Activated CD8-positive, alpha-beta T cell treated with anti-CD3 and anti-CD28 coated beads for 36 hours (primary cell): ENCODE data around the gene OSBPL10. TPM values are rescaled to one million over a fixed set of nuclear protein-coding genes. Genes with fewer than 3 reads are reported as not detected.

ENCODE experiments used
- ATAC-seq: fragments of 200-7000 bp; cut with Tn5 transposase; one replicate; pipeline ENCODE4 v1.10.0; 2021; ENCODE audit warnings: mild to moderate bottlenecking, moderate library complexity
- CTCF ChIA-PET: fragments of 350-600 bp; sonication (Branson Sonifier 250); formaldehyde crosslinking; loops from one replicate; lab custom pipeline; 2021; ENCODE audit warnings: antibody characterized with exemption; lab: Charles Lee
- POLR2A ChIA-PET: fragments of 350-600 bp; sonication (Branson Sonifier 250); formaldehyde crosslinking; loops from one replicate; lab custom pipeline; 2021; ENCODE audit warnings: antibody characterized with exemption; lab: Charles Lee
- DNase-seq: peaks from one replicate; pipeline ENCODE4 v3.0.0-alpha.2; 2020
- H3K27ac Mint-ChIP-seq: one replicate; pipeline ENCODE4 v1.8.0; 2021; ENCODE audit warnings: mild to moderate bottlenecking, mixed read lengths
- H3K27me3 Mint-ChIP-seq: one replicate; pipeline ENCODE4 v1.8.0; 2021; ENCODE audit warnings: mixed read lengths
- H3K36me3 Mint-ChIP-seq: one replicate; pipeline ENCODE4 v1.8.0; 2021; ENCODE audit warnings: low read depth, mixed read lengths
- H3K4me1 Mint-ChIP-seq: one replicate; pipeline ENCODE4 v1.8.0; 2021; ENCODE audit warnings: low read depth, mixed read lengths
- H3K4me3 Mint-ChIP-seq: one replicate; pipeline ENCODE4 v1.8.0; 2021; ENCODE audit warnings: mild to moderate bottlenecking, moderate library complexity, mixed read lengths
- H3K9me3 Mint-ChIP-seq: one replicate; pipeline ENCODE4 v1.8.0; 2021; ENCODE audit warnings: mixed read lengths
- intact Hi-C: fragments of 100-400 bp; cut with micrococcal nuclease; formaldehyde crosslinking; loops from one replicate; pipeline ENCODE4 v1.10.0; 2022
- total RNA-seq, 2 experiments: library from RNA; stranded (reverse); gene quantifications; one replicate each; pipeline ENCODE4 v1.2.3, GENCODE V29; 2021
- TF ChIP-seq, protein P1 (sequence below): fragments of 200-600 bp; IDR thresholded peaks from one replicate; pipeline ENCODE4 v1.8.0; 2022; ENCODE audit warnings: antibody characterized with exemption, mild to moderate bottlenecking

Gene OSBPL10
- total RNA-seq, 2 experiments from 2014 or later = 1.9 to 2.1 TPM

DNA sequence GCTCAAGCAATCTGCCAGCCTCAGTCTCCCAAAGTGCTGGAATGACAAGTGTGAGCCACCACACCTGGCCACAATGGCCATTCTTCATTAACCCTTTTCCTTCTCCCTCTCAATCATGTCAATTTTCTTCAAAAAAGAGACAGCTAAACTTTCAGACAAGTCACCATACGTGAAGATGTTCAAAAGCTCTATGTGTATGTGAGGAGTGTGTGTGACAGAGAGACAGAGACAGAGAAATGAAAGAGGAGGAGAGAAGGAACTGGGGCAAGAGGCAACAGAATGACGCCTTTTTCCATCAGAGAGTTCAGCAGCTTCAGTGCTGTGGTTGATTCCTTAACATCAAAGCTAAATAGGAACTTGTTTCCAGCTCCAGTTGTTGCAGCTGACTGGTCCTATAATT lies 27.4 kb downstream of the OSBPL10 start:
- TF ChIP-seq, protein P1, sequence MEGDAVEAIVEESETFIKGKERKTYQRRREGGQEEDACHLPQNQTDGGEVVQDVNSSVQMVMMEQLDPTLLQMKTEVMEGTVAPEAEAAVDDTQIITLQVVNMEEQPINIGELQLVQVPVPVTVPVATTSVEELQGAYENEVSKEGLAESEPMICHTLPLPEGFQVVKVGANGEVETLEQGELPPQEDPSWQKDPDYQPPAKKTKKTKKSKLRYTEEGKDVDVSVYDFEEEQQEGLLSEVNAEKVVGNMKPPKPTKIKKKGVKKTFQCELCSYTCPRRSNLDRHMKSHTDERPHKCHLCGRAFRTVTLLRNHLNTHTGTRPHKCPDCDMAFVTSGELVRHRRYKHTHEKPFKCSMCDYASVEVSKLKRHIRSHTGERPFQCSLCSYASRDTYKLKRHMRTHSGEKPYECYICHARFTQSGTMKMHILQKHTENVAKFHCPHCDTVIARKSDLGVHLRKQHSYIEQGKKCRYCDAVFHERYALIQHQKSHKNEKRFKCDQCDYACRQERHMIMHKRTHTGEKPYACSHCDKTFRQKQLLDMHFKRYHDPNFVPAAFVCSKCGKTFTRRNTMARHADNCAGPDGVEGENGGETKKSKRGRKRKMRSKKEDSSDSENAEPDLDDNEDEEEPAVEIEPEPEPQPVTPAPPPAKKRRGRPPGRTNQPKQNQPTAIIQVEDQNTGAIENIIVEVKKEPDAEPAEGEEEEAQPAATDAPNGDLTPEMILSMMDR = no peak
- intact Hi-C loops = no loop called here
- ChIA-PET CTCF (no interaction called here), POLR2A (no interaction called here)
- Mint-ChIP-seq H3K9me3 (peaks cover 14% of the 10 kb centered on the region), H3K4me1 (peaks cover 2% of the 10 kb centered on the region), H3K27ac (no peak overlapping the region), H3K36me3 (no peaks in the 10 kb centered on the region), H3K27me3 (peaks cover 12% of the 10 kb centered on the region), H3K4me3 (no peak overlapping the region)
- DNase-seq (no peak), ATAC-seq (no peak)

DNA sequence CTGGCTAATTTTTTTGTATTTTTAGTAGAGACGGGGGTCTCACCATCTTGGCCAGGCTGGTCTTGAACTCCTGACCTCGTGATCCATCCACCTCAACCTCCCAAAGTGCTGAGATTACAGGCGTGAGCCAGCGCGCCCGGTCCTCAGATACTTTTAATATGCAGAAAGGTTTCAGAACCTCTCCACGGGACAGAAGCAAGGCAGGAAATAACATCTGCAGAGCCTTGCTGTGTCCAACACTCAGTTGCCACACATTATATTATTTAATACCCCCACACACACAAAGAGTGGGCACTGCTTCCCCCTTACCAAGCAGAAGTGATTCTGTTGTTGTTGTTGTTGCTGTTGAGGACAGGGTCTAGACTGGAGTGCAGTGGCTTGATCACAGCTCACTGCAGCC lies 28.0 kb downstream of the OSBPL10 start:
- no peaks in the 10 kb centered on the region for H3K36me3 Mint-ChIP-seq
- intact Hi-C loops = no loop called here
- H3K27ac Mint-ChIP-seq = no peak overlapping the region
- no peak for ATAC-seq
- ChIA-PET CTCF (no interaction called here), POLR2A (no interaction called here)
- TF ChIP-seq, protein P1 = no peak
- peaks cover 12% of the 10 kb centered on the region for H3K27me3 Mint-ChIP-seq
- DNase-seq = no peak
- no peak overlapping the region for H3K4me3 Mint-ChIP-seq
- H3K9me3 Mint-ChIP-seq = peaks cover 14% of the 10 kb centered on the region
- peaks cover 2% of the 10 kb centered on the region for H3K4me1 Mint-ChIP-seq

DNA sequence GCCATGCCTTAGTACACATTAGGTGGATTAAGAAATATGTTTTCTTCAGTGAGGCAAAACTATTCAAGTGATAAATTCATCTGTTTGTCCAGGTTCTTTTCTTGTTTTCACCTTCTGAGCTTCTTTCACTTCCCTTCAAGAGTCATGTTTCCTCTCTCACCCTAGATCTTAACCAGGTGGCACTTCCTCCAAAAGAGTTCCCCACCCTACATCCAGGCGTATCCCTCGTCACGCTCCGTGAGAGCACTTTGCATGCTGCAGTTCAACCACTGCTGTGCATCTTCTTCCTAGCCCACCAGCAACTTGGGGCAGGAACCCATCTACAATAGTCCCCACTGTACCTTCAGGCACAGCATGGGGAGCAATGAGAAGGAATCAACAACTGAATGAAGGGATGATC lies 28.9 kb downstream of the OSBPL10 start:
- CTCF ChIA-PET = no interaction called here
- intact Hi-C loops = no loop called here
- TF ChIP-seq, protein P1 = no peak
- Mint-ChIP-seq H3K27me3 (peaks cover 12% of the 10 kb centered on the region), H3K4me1 (peaks cover 2% of the 10 kb centered on the region), H3K9me3 (peaks cover 14% of the 10 kb centered on the region), H3K36me3 (no peaks in the 10 kb centered on the region), H3K4me3 (no peak overlapping the region), H3K27ac (no peak overlapping the region)
- no peak for DNase-seq
- ATAC-seq = no peak
- POLR2A ChIA-PET = no interaction called here

DNA sequence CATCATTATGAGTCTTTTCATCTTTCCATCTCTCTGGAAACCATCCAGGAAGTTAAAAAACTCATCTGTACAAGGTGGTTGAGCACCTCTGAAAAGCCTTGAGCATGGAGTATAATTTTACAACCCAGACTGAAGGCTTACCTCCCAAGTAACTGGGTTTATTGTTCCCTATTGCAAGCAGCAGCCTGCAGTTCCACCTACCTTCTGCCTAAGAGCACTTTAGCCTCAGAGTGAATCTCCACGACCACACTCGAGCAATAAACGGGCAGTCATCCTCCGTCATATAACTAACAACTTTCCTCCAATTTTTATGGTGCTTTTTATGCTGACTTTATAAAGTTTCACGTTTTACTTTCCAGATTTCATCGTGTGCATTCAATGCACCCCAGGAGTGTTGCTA lies 32.8 kb downstream of the OSBPL10 start:
- Mint-ChIP-seq H3K4me3 (no peak overlapping the region), H3K36me3 (no peaks in the 10 kb centered on the region), H3K27ac (no peak overlapping the region), H3K27me3 (peaks cover 10% of the 10 kb centered on the region), H3K4me1 (peaks cover 2% of the 10 kb centered on the region), H3K9me3 (peaks cover 5% of the 10 kb centered on the region)
- CTCF ChIA-PET = no interaction called here
- TF ChIP-seq, protein P1 = no peak
- intact Hi-C loops = no loop called here
- ATAC-seq (no peak), DNase-seq (no peak)
- POLR2A ChIA-PET = interaction anchor here (0.6 kb wide), 1 partner anchor 21 kb away, joined by 3 read pairs; no protein-coding TSS in a partner anchor

DNA sequence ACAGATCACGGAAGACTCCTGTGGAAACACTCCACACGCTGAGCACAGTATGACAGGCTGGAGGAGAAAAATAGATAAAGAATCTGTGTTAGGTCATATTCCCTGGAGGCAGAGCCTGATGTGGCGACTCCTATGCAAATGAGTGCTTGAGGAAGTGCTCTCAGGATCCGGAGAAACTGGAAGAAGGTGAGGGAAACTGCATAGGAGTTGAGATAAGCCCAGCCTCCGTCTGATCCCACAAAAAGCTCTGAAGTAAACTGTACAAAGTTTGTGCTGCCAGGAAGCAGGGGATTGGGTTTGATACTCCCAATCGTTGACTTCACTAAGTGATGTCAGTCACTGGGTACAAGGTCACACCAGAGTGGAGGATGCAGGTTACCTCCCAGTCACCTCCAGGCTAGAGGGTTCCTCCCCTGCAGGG lies 33.4 kb downstream of the OSBPL10 start:
- Mint-ChIP-seq H3K27ac (no peak overlapping the region), H3K36me3 (no peaks in the 10 kb centered on the region), H3K4me3 (no peak overlapping the region), H3K9me3 (peaks cover 8% of the 10 kb centered on the region), H3K27me3 (peaks cover 9% of the 10 kb centered on the region), H3K4me1 (peaks cover 2% of the 10 kb centered on the region)
- ChIA-PET POLR2A (no interaction called here), CTCF (no interaction called here)
- intact Hi-C loops = no loop called here
- DNase-seq = no peak
- no peak for ATAC-seq
- TF ChIP-seq, protein P1 = no peak
